Esophagus squamous epithelium (tissue), 5 donors: ENCODE data around the gene MRRF. TPM values are rescaled to one million over a fixed set of nuclear protein-coding genes. Genes with fewer than 3 reads are reported as not detected.

Source experiments
- DNase-seq: peaks from one replicate; lab custom pipeline; 2025; lab: John Stamatoyannopoulos, UW
- H3K27ac ChIP-seq, 4 donors: fragments of 200-600 bp; sonication (generic); one replicate each; pipeline ENCODE4 v1.5.1; 2016 to 2019; ENCODE audit warnings: mild to moderate bottlenecking in 1 of 4
- H3K27me3 ChIP-seq, 4 donors: fragments of 200-600 bp; sonication (generic); 1 replicate in 3 of 4; 2 replicates in 1 of 4; pipeline versions ENCODE4 v1.5.1 to v1.6.0; 2017 to 2021; ENCODE audit warnings: antibody characterized with exemption in 1 of 4
- H3K36me3 ChIP-seq, 3 donors: fragments of 200-600 bp; sonication (generic); one replicate each; pipeline ENCODE4 v1.5.1; 2016 to 2019
- H3K4me1 ChIP-seq, 3 donors: fragments of 200-600 bp; sonication (generic); one replicate each; pipeline ENCODE4 v1.5.1; 2017 to 2019
- H3K4me3 ChIP-seq, 4 donors: fragments of 200-600 bp; sonication (generic); 1 replicate in 3 of 4; 2 replicates in 1 of 4; pipeline ENCODE4 v1.5.1; 2016 to 2019; ENCODE audit warnings: mild to moderate bottlenecking in 2 of 4, moderate library complexity in 1 of 4
- H3K9me3 ChIP-seq, 3 donors: fragments of 200-600 bp; sonication (generic); one replicate each; pipeline ENCODE4 v1.5.1; 2016 to 2019
- POLR2A ChIP-seq, 4 donors: fragments of 450-650 bp; IDR thresholded peaks; one replicate each; pipeline ENCODE4 v1.6.1; 2017; ENCODE audit warnings: antibody characterized with exemption in 4 of 4, mild to moderate bottlenecking in 4 of 4, moderate library complexity in 3 of 4
- WGBS, 2 donors: methylation state at CpG; one replicate each; pipeline ENCODE4 v1.1.5; 2018; 5-methylcytosine and 5-hydroxymethylcytosine counted together
- intact Hi-C: fragments of 100-400 bp; cut with DNase I; formaldehyde crosslinking; loops from one replicate; pipeline ENCODE4 v1.15.0; 2022
- total RNA-seq, 4 donors: library from RNA; depleted of rRNA; stranded (reverse); fragments of >200 nt; gene quantifications; one replicate each; pipeline ENCODE4 v1.1.0, GENCODE V29; 2016
- TF ChIP-seq, protein P1 (sequence below), 6 experiments: fragments of 450-650 bp in 4 of 6; fragments of 200-600 bp in 2 of 6; sonication (generic) in 2 of 6; IDR thresholded peaks; one replicate each; pipeline ENCODE4 v1.5.1; 2016 to 2019; ENCODE audit warnings: antibody characterized with exemption in 6 of 6, mild to moderate bottlenecking in 4 of 6, moderate library complexity in 4 of 6
- donor health status: DM: yes; HTN: yes; CAD: no.

MRRF gene
- total RNA-seq, 4 donors from 2014 or later = 23.9 to 48.6 (median 40.4) TPM

DNA sequence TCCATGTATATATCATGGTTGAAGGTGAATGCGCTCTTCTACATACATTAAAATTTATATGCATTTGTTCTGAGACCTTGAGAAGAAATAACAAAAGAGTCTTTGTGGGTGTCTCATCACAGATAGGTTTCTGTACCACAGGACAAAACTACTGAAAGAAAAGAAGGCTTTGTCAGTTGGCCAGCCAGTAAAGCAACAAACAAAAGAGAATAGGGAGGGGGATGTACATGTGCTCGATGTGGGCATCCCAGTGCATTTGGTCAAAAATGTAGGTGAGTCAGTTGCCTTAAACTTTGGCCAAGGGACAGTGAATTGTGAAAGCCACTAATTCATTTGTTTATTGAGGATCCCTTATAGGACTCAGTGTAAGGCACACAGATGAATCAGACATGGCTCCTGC lies 13.3 kb upstream of the MRRF start:
- no peaks in the 10 kb centered on the region for H3K27me3 ChIP-seq
- H3K27ac ChIP-seq = no peak overlapping the region
- H3K4me3 ChIP-seq = no peak overlapping the region
- peaks cover 9 to 100% (median 14%) of the 10 kb centered on the region in 3 donors for H3K36me3 ChIP-seq
- 74 to 84% methylated on average over 2 of the region's 2 CpGs for WGBS, 2 donors
- no peak for DNase-seq
- no peaks in the 10 kb centered on the region for H3K9me3 ChIP-seq
- H3K4me1 ChIP-seq = no peaks in the 10 kb centered on the region
- intact Hi-C loops = no loop called here
- no peak for TF ChIP-seq POLR2A (IDR thresholded peaks at IDR 0.05)
- TF ChIP-seq, protein P1, sequence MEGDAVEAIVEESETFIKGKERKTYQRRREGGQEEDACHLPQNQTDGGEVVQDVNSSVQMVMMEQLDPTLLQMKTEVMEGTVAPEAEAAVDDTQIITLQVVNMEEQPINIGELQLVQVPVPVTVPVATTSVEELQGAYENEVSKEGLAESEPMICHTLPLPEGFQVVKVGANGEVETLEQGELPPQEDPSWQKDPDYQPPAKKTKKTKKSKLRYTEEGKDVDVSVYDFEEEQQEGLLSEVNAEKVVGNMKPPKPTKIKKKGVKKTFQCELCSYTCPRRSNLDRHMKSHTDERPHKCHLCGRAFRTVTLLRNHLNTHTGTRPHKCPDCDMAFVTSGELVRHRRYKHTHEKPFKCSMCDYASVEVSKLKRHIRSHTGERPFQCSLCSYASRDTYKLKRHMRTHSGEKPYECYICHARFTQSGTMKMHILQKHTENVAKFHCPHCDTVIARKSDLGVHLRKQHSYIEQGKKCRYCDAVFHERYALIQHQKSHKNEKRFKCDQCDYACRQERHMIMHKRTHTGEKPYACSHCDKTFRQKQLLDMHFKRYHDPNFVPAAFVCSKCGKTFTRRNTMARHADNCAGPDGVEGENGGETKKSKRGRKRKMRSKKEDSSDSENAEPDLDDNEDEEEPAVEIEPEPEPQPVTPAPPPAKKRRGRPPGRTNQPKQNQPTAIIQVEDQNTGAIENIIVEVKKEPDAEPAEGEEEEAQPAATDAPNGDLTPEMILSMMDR (IDR thresholded peaks at IDR 0.05) = no peak

DNA sequence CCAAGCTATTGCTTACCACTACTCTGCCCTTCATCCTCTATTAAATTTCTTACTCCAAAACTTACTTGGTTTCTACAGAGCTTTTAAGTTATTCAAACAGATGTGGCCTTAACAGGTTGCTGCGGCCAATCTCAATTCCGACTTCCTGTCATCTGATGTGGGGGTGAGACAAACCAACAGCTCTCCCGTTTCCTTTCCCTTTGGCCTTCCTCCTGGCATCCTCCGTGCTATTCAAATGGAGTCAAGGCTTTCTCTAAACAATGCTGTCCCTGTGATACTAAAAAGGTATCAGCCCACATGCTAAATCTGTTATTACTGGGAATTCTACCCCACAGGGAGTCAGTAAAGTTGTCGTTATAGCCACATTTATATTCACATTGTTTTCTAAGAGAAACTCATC lies 11.9 kb upstream of the MRRF start:
- Histone ChIP-seq H3K4me1 (no peaks in the 10 kb centered on the region), H3K36me3 (peaks cover 0 to 100% (median 14%) of the 10 kb centered on the region in 3 donors), H3K27ac (peak overlapping the region in 2 of 4 donors; percentile 49 to 73), H3K4me3 (no peak overlapping the region), H3K27me3 (no peaks in the 10 kb centered on the region), H3K9me3 (no peaks in the 10 kb centered on the region)
- intact Hi-C loops = no loop called here
- WGBS, 2 donors = 62 to 64% methylated on average over 5 of the region's 5 CpGs
- no peak for DNase-seq
- no peak for TF ChIP-seq POLR2A (IDR thresholded peaks at IDR 0.05)
- TF ChIP-seq, protein P1 (IDR thresholded peaks at IDR 0.05) = no peak

DNA sequence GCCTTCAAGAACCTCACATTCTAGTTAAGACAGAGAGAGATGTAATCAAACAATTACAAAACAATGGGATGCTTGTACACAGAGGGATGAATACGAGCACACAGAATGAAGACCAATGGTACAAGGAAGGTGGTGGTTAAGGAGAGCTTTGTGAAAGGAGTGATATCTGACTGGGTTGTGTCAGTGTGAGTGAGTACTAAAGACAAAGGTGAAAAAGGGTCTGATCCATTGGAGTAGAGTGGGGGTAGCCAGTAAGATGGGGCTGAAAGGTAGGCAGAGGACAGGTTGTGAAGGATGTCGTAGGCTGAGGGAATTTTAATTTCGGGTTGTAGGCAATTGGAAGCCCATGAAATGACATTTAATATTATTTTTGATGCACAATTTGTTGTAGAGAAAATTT lies 9.9 kb upstream of the MRRF start:
- intact Hi-C loops = no loop called here
- Histone ChIP-seq H3K27ac (no peak overlapping the region), H3K27me3 (no peaks in the 10 kb centered on the region), H3K9me3 (no peaks in the 10 kb centered on the region), H3K4me1 (no peaks in the 10 kb centered on the region), H3K4me3 (no peak overlapping the region), H3K36me3 (peaks cover 0 to 100% (median 14%) of the 10 kb centered on the region in 3 donors)
- no peak for TF ChIP-seq POLR2A (IDR thresholded peaks at IDR 0.05)
- TF ChIP-seq, protein P1 (IDR thresholded peaks at IDR 0.05) = no peak
- 88 to 93% methylated on average over 3 of the region's 3 CpGs for WGBS, 2 donors
- DNase-seq = no peak

DNA sequence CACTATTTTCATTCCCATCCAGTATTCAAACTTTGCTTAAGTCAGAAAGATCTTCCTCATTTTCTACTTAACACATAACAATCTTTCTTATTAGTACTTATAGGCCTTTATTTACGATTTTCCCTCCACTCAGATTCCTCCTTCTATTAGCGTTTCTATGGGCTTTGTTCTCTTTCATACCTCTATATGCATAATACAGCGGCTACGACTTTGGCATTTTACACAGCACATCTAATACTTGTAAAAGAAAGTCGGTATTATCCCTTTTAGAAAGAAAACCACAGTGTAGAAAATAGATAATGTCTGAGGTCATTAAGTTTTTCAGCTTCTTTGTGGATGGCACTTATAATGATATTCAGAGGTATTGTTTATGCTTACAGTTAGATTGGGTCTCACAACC lies 8.5 kb upstream of the MRRF start:
- no peak for DNase-seq
- intact Hi-C loops = no loop called here
- Histone ChIP-seq H3K36me3 (peaks cover 0 to 100% (median 11%) of the 10 kb centered on the region in 3 donors), H3K4me3 (no peak overlapping the region), H3K27me3 (no peaks in the 10 kb centered on the region), H3K27ac (no peak overlapping the region), H3K4me1 (peaks cover 0 to 1% (median 1%) of the 10 kb centered on the region in 3 donors), H3K9me3 (no peaks in the 10 kb centered on the region)
- TF ChIP-seq, protein P1 (IDR thresholded peaks at IDR 0.05) = no peak
- TF ChIP-seq POLR2A (IDR thresholded peaks at IDR 0.05) = no peak
- WGBS, 2 donors = 93 to 96% methylated on average over 5 of the region's 5 CpGs

DNA sequence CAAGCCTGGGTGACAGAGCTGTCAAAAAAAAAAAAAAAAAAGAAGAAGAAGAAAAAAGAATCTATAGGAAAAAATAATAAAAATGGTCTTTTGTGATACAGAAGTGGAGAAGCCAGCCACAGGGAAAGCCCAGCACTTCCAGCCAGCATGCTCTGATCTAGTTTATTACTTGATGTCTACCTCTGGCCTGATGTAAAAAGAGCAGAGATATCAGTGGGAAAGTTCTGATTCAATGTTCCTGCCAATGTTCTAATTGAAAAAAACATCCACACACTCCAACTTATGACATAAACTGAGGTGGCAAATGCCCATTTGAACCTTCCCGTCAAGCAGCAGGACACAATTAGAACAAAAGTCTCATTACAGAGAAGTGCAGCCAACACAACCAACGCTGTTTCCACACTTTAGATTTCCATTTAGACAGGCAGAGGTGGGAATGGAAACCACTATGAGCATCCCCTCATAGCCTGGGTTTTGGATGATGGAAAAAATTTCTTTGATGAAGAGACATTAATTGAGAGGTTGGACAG lies 5.7 kb upstream of the MRRF start:
- 75 to 87% methylated on average over 2 of the region's 2 CpGs for WGBS, 2 donors
- no peak for TF ChIP-seq POLR2A (IDR thresholded peaks at IDR 0.05)
- TF ChIP-seq, protein P1 (IDR thresholded peaks at IDR 0.05) = no peak
- H3K4me1 ChIP-seq = peaks cover 12 to 29% (median 15%) of the 10 kb centered on the region in 3 donors

More for the DNA sequence above, 5.7 kb upstream of the MRRF start:
- no peak for DNase-seq
- Histone ChIP-seq H3K36me3 (peaks cover 0 to 78% (median 7%) of the 10 kb centered on the region in 3 donors), H3K9me3 (no peaks in the 10 kb centered on the region), H3K27ac (no peak overlapping the region), H3K4me3 (no peak overlapping the region), H3K27me3 (no peaks in the 10 kb centered on the region)
- intact Hi-C loops = no loop called here
